ENCODE measurements around the gene CRHR2. TPM values are rescaled to one million over a fixed set of nuclear protein-coding genes. Genes with fewer than 3 reads are reported as not detected.

Gene CRHR2
- total RNA-seq, 1 donor from 2014 or later, result not detected

DNA sequence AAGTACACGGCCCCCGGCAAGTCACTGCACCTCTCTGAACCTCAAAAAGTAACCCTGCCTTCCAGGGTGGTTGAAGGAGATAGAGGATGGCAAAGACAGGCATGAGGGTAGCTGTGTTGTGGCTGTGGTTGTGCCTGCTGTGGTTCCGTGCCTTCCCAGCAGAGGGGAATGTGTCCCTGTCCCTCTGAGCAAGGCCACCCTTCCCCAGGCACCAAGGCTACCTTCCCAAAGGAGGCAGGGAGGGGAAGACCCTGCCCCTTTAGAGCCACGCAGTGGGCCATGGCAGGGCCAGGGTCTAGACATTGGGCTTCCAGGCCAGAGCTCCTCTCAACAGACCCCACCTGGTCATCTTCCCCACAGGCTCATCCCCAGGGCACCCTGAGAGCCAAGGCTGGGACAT, 18.8 kb downstream of the CRHR2 start:
- TF ChIP-seq, protein P1, sequence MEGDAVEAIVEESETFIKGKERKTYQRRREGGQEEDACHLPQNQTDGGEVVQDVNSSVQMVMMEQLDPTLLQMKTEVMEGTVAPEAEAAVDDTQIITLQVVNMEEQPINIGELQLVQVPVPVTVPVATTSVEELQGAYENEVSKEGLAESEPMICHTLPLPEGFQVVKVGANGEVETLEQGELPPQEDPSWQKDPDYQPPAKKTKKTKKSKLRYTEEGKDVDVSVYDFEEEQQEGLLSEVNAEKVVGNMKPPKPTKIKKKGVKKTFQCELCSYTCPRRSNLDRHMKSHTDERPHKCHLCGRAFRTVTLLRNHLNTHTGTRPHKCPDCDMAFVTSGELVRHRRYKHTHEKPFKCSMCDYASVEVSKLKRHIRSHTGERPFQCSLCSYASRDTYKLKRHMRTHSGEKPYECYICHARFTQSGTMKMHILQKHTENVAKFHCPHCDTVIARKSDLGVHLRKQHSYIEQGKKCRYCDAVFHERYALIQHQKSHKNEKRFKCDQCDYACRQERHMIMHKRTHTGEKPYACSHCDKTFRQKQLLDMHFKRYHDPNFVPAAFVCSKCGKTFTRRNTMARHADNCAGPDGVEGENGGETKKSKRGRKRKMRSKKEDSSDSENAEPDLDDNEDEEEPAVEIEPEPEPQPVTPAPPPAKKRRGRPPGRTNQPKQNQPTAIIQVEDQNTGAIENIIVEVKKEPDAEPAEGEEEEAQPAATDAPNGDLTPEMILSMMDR (IDR thresholded peaks at IDR 0.05), result no peak
- no peak overlapping the region for H3K4me3 ChIP-seq
- intact Hi-C loops (cut with DNase I), result no loop called here

DNA sequence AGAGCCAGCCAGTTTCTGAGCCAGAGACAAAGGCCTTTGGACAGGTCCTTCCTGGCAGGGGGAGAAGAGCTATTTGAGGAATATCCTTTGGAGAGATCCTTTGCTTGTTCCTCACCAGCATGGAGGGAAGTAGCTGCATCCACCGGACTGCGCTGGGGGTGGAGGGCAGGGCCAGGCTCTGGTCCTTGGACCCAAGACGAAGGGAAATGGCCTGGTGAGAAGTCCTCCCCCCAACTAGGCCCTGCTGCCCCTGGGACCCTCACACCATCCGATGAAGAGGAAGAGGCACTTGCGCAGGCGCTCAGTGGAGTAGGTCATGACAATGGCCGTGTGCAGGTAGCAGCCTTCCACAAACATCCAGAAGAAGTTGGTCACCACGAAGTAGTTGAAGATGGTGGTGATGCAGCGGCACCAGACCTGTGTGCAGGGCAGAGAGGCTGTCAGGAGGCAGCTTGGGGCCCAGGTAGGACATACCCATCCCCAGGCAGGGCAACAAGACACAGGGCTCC, 19.8 kb downstream of the CRHR2 start:
- no peak for ATAC-seq
- intact Hi-C loops (cut with DNase I), result no loop called here
- H3K9me3 ChIP-seq, result no peaks in the 10 kb centered on the region

More for the DNA sequence above, 18.8 kb downstream of the CRHR2 start:
- DNase-seq, result no peak
- H3K36me3 ChIP-seq, result no peaks in the 10 kb centered on the region
- no peak for ATAC-seq
- no peak overlapping the region for H3K27ac ChIP-seq
- H3K9me3 ChIP-seq, result no peaks in the 10 kb centered on the region
- no peaks in the 10 kb centered on the region for H3K4me1 ChIP-seq
- H3K27me3 ChIP-seq (ENCODE audit: low read depth), result no peaks in the 10 kb centered on the region

GRCh38 chr7:30661926-30662325, 20.3 kb downstream of the CRHR2 start:
- ATAC-seq (no peak), DNase-seq (no peak)
- no peaks in the 10 kb centered on the region for H3K27me3 ChIP-seq (ENCODE audit: low read depth)
- TF ChIP-seq, protein P1 (IDR thresholded peaks at IDR 0.05), result no peak
- no peaks in the 10 kb centered on the region for H3K4me1 ChIP-seq
- no peak overlapping the region for H3K27ac ChIP-seq
- H3K36me3 ChIP-seq, result no peaks in the 10 kb centered on the region
- intact Hi-C loops (cut with DNase I), result no loop called here
- no peaks in the 10 kb centered on the region for H3K9me3 ChIP-seq
- no peak overlapping the region for H3K4me3 ChIP-seq

More for the DNA sequence above, 19.8 kb downstream of the CRHR2 start:
- no peaks in the 10 kb centered on the region for H3K36me3 ChIP-seq
- H3K27me3 ChIP-seq (ENCODE audit: low read depth), result no peaks in the 10 kb centered on the region
- H3K4me3 ChIP-seq, result no peak overlapping the region
- TF ChIP-seq, protein P1 (IDR thresholded peaks at IDR 0.05), result no peak
- no peak overlapping the region for H3K27ac ChIP-seq
- DNase-seq, result no peak
- H3K4me1 ChIP-seq, result no peaks in the 10 kb centered on the region

DNA sequence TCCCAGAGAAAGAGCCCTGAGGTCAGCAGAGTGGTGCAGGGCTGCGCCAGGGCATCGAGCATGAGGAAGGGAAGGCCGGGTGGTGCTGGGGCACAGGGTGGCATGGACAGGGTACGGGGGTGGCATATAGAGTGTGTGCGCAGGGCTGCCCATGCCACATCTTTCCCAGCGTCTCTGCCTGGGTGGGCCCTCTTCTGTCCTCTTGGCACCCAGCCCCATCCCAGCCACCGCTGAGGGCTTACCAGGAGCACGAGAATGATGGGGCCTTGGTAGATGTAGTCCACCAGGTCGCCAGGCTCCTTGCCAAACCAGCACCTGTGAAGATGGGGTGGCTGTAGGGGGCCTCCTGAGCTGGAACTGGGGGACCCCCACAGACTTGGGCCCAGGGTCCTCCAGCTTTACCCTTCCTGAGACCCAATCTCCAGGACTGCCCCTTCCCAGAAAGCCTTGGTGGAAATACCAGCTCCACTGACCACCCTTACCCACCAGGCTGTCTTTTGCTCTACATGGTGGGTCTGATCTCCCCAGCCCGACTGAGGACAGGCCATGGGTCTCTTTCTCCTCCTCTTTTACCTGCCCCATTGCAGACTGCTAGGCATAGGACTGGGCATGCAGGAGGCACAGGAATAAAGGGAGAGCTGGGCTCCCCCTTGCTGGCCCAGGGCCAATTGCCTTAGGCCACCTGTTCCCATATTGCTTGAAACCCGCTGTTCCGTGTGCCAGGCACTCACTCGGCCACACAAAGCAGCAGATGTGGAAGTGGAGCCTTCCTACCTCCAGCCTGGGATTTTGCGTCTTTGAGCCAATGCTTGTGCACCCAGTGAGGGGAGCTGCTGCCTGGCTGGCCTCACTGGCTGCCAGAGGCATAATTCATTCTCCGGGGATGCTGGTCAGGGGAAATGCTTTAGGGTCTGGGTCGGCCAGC, 21.7 kb downstream of the CRHR2 start:
- TF ChIP-seq, protein P1 (IDR thresholded peaks at IDR 0.05), result no peak
- no peak overlapping the region for H3K4me3 ChIP-seq
- DNase-seq (no peak), ATAC-seq (no peak)
- H3K4me1 ChIP-seq, result no peaks in the 10 kb centered on the region
- intact Hi-C loops (cut with DNase I), result no loop called here
- H3K27ac ChIP-seq, result no peak overlapping the region
- no peaks in the 10 kb centered on the region for H3K9me3 ChIP-seq
- H3K36me3 ChIP-seq, result no peaks in the 10 kb centered on the region
- no peaks in the 10 kb centered on the region for H3K27me3 ChIP-seq (ENCODE audit: low read depth)

- no peaks in the 10 kb centered on the region for H3K4me1 ChIP-seq
- H3K27me3 ChIP-seq (ENCODE audit: low read depth), result no peaks in the 10 kb centered on the region
- DNase-seq (no peak), ATAC-seq (no peak)
- no peaks in the 10 kb centered on the region for H3K9me3 ChIP-seq
- H3K4me3 ChIP-seq, result no peak overlapping the region
- H3K27ac ChIP-seq, result no peak overlapping the region
- intact Hi-C loops (cut with DNase I), result no loop called here
- H3K36me3 ChIP-seq, result no peaks in the 10 kb centered on the region
- TF ChIP-seq, protein P1 (IDR thresholded peaks at IDR 0.05), result no peak
Measured at GRCh38 chr7:30659312-30659711, 22.9 kb downstream of the CRHR2 start.
